CD4-positive, alpha-beta T cell (primary cell): ENCODE results near the gene SCAF8. TPM values are rescaled to one million over a fixed set of nuclear protein-coding genes. Genes with fewer than 3 reads are reported as not detected.

Source experiments
- ATAC-seq: fragments of 200-7000 bp; cut with Tn5 transposase; one replicate; pipeline ENCODE4 v1.10.0; 2022; ENCODE audit warnings: mild to moderate bottlenecking; ENCODE audit not compliant: poor library complexity
- CTCF ChIA-PET: fragments of 350-600 bp; sonication (Branson Sonifier 250); formaldehyde crosslinking; loops from one replicate; lab custom pipeline; 2021; ENCODE audit warnings: antibody characterized with exemption, inconsistent platforms; lab: Charles Lee
- POLR2A ChIA-PET: fragments of 350-600 bp; sonication (Branson Sonifier 250); formaldehyde crosslinking; loops from one replicate; lab custom pipeline; 2021; ENCODE audit warnings: antibody characterized with exemption, inconsistent platforms; lab: Charles Lee
- DNase-seq, 14 experiments: peaks; one replicate each; pipeline ENCODE4 v3.0.0-alpha.2; 2013 to 2020; ENCODE audit warnings: mixed read lengths in 2 of 14
- H3K27ac ChIP-seq, 2 donors: one replicate each; pipeline versions ENCODE4 v1.5.1 to v1.7.0; 2013; ENCODE audit warnings: low read length in 2 of 2, low read depth in 1 of 2, mild to moderate bottlenecking in 1 of 2
- H3K27me3 ChIP-seq, 2 experiments: 1 replicate in 1 of 2; 2 replicates in 1 of 2; pipeline versions ENCODE4 v1.6.1 to v1.7.0; 2013; ENCODE audit warnings: low read length in 2 of 2, control low read depth in 1 of 2, mild to moderate bottlenecking in 1 of 2, moderate library complexity in 1 of 2; ENCODE audit not compliant: insufficient read depth in 2 of 2, control insufficient read depth in 1 of 2
- H3K36me3 ChIP-seq: one replicate; pipeline ENCODE4 v1.6.1; 2013; ENCODE audit warnings: low read length, control low read depth; ENCODE audit not compliant: insufficient read depth
- H3K4me1 ChIP-seq: one replicate; pipeline ENCODE4 v1.6.1; 2013; ENCODE audit warnings: low read length, control low read depth; ENCODE audit not compliant: insufficient read depth
- H3K4me3 ChIP-seq: one replicate; pipeline ENCODE4 v1.5.1; 2013; ENCODE audit warnings: mild to moderate bottlenecking, low read length, moderate library complexity
- H3K9me3 ChIP-seq, 2 experiments: 1 replicate in 1 of 2; 2 replicates in 1 of 2; pipeline versions ENCODE4 v1.6.1 to v1.7.0; 2013; ENCODE audit warnings: low read length in 2 of 2, mild to moderate bottlenecking in 2 of 2, control low read depth in 1 of 2, moderate library complexity in 1 of 2; ENCODE audit not compliant: control insufficient read depth in 1 of 2, insufficient read depth in 1 of 2
- H3K27ac Mint-ChIP-seq: one replicate; pipeline ENCODE4 v1.8.0; 2020; ENCODE audit warnings: mixed read lengths
- H3K27me3 Mint-ChIP-seq: one replicate; pipeline ENCODE4 v1.8.0; 2021; ENCODE audit warnings: mixed read lengths
- H3K36me3 Mint-ChIP-seq: one replicate; pipeline ENCODE4 v1.8.0; 2021; ENCODE audit warnings: low read depth, mixed read lengths
- H3K4me1 Mint-ChIP-seq: one replicate; pipeline ENCODE4 v1.8.0; 2021; ENCODE audit warnings: low read depth, mixed read lengths
- H3K4me3 Mint-ChIP-seq: one replicate; pipeline ENCODE4 v1.8.0; 2020; ENCODE audit warnings: mild to moderate bottlenecking, mixed read lengths
- H3K9me3 Mint-ChIP-seq: one replicate; pipeline ENCODE4 v1.8.0; 2020; ENCODE audit warnings: mixed read lengths
- CTCF ChIP-seq: fragments of 200-600 bp; IDR thresholded peaks from one replicate; pipeline ENCODE4 v1.8.0; 2022; ENCODE audit warnings: antibody characterized with exemption, mild to moderate bottlenecking
- intact Hi-C, 2 experiments: fragments of 100-400 bp; cut with DNase I in 1 of 2; cut with micrococcal nuclease in 1 of 2; formaldehyde crosslinking; loops; one replicate each; pipeline versions ENCODE4 v1.15.1 to v1.9.0; 2023 to 2025; cut with DNase I, micrococcal nuclease
- total RNA-seq, 174 experiments: library from RNA in 2 of 174; stranded (reverse) in 2 of 174; gene quantifications; one replicate each; pipeline ENCODE4 v1.2.3 and lab custom pipeline; 2021 to 2026

The SCAF8 gene
- total RNA-seq, 2 experiments from 2014 or later: 82.6 to 83.8 TPM

- no peak overlapping the region for H3K4me3 ChIP-seq
- H3K36me3 Mint-ChIP-seq: peaks cover 52% of the 10 kb centered on the region
- peaks cover 83% of the 10 kb centered on the region for H3K4me1 Mint-ChIP-seq
- H3K27me3 ChIP-seq: no peaks in the 10 kb centered on the region
- H3K9me3 ChIP-seq: no peaks in the 10 kb centered on the region
- DNase-seq: no peak
- intact Hi-C loops: no loop called here
- peaks cover 5% of the 10 kb centered on the region for H3K36me3 ChIP-seq
- no peak for ATAC-seq
- CTCF ChIA-PET: interaction anchor here (0.7 kb wide), 1 partner anchor 550 kb away, joined by 3 read pairs; no protein-coding TSS in a partner anchor
- H3K27me3 Mint-ChIP-seq: no peaks in the 10 kb centered on the region
- H3K9me3 Mint-ChIP-seq: no peaks in the 10 kb centered on the region
- no peak for TF ChIP-seq CTCF
- H3K27ac ChIP-seq: no peak overlapping the region
- peaks cover 36% of the 10 kb centered on the region for H3K4me1 ChIP-seq
- no peak overlapping the region for H3K27ac Mint-ChIP-seq
- POLR2A ChIA-PET: interaction anchor here (1.6 kb wide), 1 partner anchor 14 kb away, joined by 6 read pairs; no protein-coding TSS in a partner anchor
- H3K4me3 Mint-ChIP-seq: peak overlapping the region; percentile 20
These were observed 16.1 kb downstream of the SCAF8 start for GRCh38 chr6:154749341-154749740.

GRCh38 chr6:154751011-154751800 lies 18.0 kb downstream of the SCAF8 start:
- intact Hi-C loops: no loop called here
- ATAC-seq: no peak
- Mint-ChIP-seq H3K9me3 (no peaks in the 10 kb centered on the region), H3K27me3 (no peaks in the 10 kb centered on the region), H3K36me3 (peaks cover 38% of the 10 kb centered on the region), H3K27ac (peak overlapping the region; percentile 47), H3K4me1 (peaks cover 81% of the 10 kb centered on the region), H3K4me3 (peak overlapping the region; percentile 30)
- H3K36me3 ChIP-seq: peaks cover 5% of the 10 kb centered on the region
- no peak for DNase-seq
- H3K4me3 ChIP-seq: no peak overlapping the region
- ChIA-PET CTCF (interaction anchor here (1.3 kb wide), 1 partner anchor 75 kb away, joined by 5 read pairs; no protein-coding TSS in a partner anchor), POLR2A (no interaction called here)
- peaks cover 29% of the 10 kb centered on the region for H3K4me1 ChIP-seq
- H3K9me3 ChIP-seq: no peaks in the 10 kb centered on the region
- H3K27me3 ChIP-seq: no peaks in the 10 kb centered on the region
- TF ChIP-seq CTCF: no peak
- no peak overlapping the region for H3K27ac ChIP-seq

- peak overlapping the region; percentile 47 for H3K27ac Mint-ChIP-seq
- Histone ChIP-seq H3K9me3 (no peaks in the 10 kb centered on the region), H3K27ac (no peak overlapping the region), H3K4me1 (peaks cover 33% of the 10 kb centered on the region), H3K36me3 (peaks cover 5% of the 10 kb centered on the region), H3K4me3 (no peak overlapping the region), H3K27me3 (no peaks in the 10 kb centered on the region)
- POLR2A ChIA-PET: no interaction called here
- ATAC-seq (no peak), DNase-seq (no peak)
- H3K27me3 Mint-ChIP-seq: no peaks in the 10 kb centered on the region
- CTCF ChIA-PET: no interaction called here
- peaks cover 77% of the 10 kb centered on the region for H3K4me1 Mint-ChIP-seq
- intact Hi-C loops: no loop called here
- H3K36me3 Mint-ChIP-seq: peaks cover 36% of the 10 kb centered on the region
- no peaks in the 10 kb centered on the region for H3K9me3 Mint-ChIP-seq
- no peak overlapping the region for H3K4me3 Mint-ChIP-seq
- no peak for TF ChIP-seq CTCF
These were observed 18.8 kb downstream of the SCAF8 start for GRCh38 chr6:154752022-154752421.
